HPDE6-E6E7 (cell line): ENCODE data around the gene CASK.
"Not testable (repeated sequence)": the region's sequence is repeated elsewhere in the genome, so short reads cannot be mapped to it uniquely, and the experiment has no call there.

Source experiments
- DNase-seq: peaks from one replicate; pipeline ENCODE4 v3.0.0; 2011; ENCODE audit warnings: missing footprints; ENCODE audit errors: extremely low spot score

The CASK gene

DNA sequence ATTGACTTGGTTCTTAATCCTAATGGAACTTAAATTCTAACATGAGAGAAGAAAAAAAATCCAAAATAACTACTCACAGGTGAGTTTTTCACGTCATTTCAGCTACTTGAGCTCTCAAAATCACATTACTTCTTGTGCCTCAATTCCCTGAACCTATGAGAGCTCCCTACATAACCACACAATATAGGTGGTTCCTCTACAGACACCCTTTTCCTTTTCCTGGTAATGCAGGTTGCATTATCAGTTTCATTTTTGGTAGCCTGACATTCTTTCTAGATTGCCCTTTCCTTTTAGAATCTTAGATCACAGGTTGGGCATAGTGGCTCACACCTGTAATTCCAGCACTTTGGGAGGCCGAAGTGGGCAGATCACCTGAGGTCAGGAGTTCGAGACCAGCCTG lies 230.3 kb downstream of the CASK start:
- DNase-seq, result no peak

DNA sequence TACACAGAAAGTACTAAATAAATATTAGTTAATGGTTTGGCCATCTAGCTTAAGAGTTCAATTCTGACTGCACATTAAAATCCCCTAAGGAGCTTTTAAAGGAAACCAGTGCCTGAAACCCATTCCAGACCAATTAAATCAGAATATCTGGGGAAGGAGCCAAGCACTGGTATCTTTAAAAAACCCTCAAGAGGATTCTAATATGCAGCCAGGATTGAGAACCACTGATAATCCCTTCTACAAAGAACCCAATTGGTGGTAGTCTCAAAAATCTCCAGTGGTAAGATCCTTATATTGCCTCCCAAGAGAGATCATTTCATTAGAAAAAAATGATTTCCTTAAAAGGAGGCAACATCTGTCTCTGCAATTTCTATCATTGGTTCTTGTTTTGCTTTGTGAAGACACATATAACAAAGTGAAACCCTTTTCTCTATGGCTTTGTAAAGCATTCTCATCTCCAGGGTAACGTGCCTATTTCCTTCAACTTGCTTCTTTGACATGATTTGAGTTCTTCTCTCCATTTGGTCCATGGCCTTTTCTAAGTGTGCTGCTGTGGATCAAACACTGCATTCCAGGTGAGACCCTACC lies 231.1 kb downstream of the CASK start:
- no peak for DNase-seq

- DNase-seq, result no peak
Observed at GRCh38 chrX:41689711-41690110, 233.6 kb downstream of the CASK start.

DNA sequence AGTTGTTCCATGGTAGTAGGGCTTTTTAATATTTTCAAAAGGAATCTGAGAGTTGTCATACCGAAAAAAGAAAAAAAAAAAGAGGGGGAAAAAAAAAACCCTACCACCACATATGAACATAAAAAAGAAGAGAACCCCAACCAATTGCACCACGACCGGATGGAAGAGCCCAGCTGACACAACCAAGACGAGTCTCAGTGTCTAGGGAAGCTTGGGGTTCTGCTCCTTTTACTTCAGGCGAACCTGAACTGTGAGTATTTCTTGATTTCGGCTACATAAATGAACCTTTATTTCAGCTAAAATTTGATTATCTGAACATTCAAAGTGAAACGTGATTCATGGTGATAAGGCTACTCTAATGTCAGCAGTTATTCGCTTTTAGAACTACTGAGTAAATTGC lies 234.5 kb downstream of the CASK start, which contains the start of gene GPR34:
Gene GPR34 (plus strand): TSS at position 139 of the 400 bp plus-strand sequence. CDS start 6,661 bp downstream, outside the sequence.
- no peak for DNase-seq

DNA sequence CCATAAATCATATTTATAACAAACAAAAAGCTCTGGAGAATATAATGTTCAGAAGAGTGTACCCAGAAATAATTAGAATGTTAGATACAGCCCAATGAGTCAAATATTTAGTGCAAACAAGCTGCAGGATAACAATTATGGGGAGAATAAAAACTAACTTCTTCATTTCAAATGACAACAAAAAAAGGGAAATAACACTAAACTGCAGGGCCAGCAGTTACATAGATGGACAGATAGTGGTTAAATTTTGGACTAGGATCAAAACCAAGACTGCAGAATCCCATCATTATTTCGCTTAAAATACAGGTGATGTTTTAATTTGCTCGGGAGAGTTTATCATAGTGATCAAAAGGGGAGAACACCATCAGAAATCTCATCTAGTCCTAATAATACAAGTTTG lies 235.2 kb downstream of the CASK start:
- DNase-seq, result no peak

GRCh38 chrX:41686788-41687187 lies 236.6 kb downstream of the CASK start:
- DNase-seq, result no peak

GRCh38 chrX:41684940-41685339 lies 238.4 kb downstream of the CASK start:
- no peak for DNase-seq

- no peak for DNase-seq
Observed at GRCh38 chrX:41684138-41684537, 239.2 kb downstream of the CASK start.

DNA sequence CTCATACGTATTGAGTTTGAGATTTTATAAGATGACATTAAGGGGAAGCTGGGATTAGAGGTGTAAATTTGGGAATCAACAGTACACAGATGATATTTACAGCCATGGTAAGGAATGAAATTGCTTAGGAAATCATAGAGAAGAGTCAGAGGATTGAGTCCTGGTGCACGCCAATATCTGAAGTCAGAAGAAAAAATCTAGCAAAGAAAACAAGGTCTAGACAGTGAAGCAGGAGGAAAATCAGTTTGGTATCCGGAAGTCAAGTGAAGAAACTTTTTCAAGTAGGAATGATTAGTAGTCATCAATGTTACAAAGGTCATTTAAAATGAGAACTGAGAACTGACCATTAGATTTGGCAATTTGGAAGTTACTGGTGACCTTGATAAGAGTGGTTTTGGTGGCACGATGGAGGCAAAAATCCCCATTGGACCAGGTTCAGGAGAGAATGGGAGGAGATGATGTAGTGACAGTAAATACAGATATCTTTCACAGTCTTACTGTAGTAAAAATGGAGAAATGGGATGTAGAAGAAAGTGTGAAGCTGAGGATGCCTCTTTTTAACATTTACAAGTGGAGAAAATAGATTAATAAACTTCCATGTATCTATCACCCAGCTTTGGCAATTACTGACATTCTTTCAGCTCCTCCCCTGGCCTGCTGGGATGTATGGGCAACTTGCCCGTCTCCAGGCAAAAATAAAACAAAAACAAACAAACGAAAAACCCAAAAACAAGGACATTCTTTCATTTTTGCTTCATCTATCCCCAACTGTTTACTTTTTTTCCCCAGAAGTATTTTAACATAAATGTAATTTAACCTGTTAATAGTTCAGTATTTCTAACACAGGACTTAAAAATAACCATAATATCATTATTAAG lies 245.9 kb downstream of the CASK start:
- DNase-seq, result no peak

GRCh38 chrX:41676361-41676760 lies 247.0 kb downstream of the CASK start:
- DNase-seq, result not testable (repeated sequence)

DNA sequence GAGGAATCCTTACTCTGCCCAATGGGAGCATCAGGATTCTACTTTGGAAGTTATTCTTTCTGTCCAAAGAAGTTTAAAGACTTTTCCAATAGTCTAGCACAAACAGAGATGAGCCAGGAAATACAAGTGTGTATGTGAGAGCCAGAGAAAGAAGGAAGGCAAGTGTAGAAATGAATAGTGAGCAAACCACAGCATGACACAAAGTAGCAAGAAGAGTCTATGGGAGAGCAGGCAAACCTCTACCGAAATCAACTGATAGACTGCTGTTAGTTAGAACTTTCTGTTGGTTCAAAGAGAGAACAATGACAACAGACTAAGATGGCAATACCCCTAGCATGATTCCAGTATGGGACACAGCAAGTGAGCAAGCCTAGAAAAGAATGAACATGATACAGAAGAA lies 250.7 kb downstream of the CASK start:
- no peak for DNase-seq

DNA sequence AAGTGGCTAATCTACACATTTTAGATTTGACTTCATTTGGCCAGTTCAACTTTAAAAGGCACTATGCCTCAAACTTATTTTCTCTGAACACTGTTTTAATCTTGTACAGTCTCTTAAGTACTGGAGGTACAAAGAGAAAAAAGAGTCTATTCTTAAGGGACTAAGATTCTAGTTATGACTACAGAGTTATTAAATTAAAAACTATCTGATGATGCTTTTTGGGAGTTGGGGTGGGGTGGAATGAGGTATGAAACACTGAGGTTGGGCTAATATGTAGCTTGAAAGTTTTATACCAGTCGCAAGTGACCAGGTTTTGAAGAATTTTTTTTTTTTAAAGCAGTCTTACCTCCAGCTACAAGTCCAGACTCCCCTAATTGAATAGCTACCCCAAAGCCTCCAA lies 252.3 kb downstream of the CASK start:
- DNase-seq, result no peak

DNA sequence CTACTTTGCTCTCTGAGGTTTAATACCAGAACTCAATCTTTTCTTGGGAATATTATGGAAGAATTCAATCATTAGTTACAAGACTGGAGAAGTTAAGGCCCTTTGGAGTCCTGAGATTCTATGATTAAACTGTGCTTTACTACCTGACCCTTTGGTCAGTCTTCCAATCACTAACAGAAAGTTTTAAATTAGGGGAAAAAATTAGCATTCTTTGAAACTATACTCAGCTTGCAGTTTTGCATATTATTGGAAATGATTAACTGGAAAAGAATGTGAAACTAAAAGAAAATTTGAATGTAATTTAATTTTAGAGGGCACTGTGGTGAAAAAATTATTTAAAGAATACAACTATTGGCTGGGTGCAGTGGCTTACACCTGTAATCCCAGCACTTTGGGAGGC lies 253.2 kb downstream of the CASK start:
- no peak for DNase-seq

DNA sequence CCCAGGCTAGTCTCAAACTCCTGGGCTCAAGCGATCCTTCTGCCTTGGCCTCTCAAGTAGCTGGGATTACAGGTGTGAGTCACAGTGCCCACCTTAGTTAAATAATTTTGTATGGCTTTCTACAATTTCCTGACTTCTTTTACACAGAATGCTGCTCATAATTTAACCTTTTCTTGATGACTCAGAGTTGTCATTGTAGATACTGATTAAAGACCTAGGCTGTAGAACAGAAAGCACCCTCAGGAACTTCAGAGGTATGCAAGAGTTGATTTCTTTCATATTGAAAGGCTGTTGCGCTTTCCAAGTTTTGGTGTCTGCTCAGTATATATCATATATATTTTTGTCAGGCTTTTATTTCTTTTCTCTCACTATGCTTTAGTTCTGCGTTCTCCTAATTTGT lies 255.7 kb downstream of the CASK start:
- DNase-seq, result no peak

GRCh38 chrX:41666251-41666650 lies 257.1 kb downstream of the CASK start:
- no peak for DNase-seq

DNA sequence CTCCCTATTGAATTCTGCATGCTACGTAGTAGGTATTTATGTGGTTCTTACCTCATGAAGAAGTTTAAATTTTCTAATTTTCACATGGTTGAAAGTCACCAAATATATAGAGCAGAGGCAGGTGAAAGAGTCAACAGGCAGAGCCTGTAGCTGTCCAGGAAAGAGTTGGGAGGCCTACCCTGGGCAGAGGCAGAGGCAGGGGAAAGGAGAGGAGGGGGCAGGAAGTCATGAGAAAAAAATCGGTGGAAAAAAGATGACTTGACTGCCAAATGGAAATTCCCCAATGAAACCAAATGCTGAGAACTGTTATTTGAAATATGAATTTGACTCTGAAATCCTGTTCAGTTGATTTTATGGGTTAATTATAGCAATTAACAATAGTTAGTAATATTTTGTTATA lies 257.7 kb downstream of the CASK start:
- no peak for DNase-seq

DNA sequence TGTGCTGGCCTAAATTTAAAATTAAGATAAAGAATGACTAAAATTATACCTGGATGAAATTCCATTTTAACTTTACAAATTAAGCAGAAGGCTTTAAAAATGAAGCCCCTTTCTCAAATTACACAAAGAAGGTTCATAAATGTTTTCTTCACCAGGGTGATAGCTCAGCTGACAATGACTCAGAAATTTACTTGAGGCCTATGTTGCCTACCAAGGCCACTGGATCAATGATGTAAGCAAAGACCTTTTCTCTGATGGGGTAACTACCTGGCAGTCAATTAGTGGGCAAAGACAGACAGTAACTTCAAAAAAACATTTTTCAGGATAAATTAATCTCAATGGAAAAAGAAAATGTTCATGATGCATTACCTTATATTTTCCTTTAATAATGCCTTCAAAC lies 258.4 kb downstream of the CASK start:
- no peak for DNase-seq

- DNase-seq, result no peak
Observed at GRCh38 chrX:41664375-41664901, 258.9 kb downstream of the CASK start.

DNA sequence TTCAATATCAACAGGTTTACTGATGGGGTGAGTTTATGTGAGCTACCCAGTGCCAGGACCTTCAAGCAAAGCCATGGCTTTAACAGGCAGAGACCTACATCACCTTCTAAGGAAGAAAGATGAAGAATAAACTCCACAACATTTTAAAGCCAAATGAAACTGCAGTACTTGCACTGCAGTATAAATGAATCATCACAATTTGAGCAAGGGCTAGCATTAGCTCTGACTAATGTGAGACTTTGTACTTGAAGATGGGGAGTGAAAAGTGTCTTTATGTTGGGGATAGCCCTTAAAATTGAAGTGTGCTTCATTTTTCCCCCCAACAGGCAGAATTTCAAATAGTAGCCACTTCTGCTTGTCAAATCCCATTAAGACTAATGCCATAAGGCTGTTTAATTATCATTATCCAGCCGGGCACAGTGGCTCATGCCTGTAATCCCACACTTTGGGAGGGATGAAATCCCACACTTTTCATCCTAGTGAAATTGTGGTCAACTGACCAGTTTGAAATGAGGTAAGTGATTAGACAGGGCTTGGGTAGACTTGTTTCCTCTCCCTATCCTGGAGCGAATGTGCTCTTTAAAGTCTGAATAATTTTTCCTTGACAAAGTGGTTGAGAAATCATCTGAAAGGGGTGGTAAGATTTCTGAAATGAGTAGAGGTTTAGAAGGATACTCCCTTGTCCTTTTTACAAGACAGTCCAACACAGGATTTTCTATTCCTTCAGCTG lies 261.8 kb downstream of the CASK start:
- no peak for DNase-seq

DNA sequence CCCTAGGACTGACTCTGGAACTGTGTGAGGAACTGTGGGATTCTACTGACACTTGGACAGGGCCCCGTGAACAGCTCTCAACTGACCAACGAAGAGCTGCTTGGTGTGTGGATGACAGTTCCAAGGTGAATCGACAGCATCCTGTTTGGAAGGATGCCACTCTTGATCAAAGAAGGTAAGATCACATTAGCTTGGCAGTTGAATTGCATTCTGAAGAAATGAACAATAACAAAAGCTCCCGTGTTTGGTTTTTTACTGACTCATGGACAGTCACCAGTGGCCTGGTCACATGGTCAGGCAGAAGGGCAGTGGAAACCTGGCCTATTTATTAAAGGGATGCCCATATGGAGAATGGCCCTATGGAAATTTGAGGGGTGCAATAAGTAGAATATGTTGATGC lies 267.7 kb downstream of the CASK start:
- DNase-seq, result no peak

GRCh38 chrX:41655101-41655500 lies 268.3 kb downstream of the CASK start:
- no peak for DNase-seq

GRCh38 chrX:41653125-41653524 lies 270.2 kb downstream of the CASK start:
- DNase-seq, result no peak
